Caco-2 (cell line): ENCODE measurements around the gene CHPF2. TPM values are rescaled to one million over a fixed set of nuclear protein-coding genes. Genes with fewer than 3 reads are reported as not detected.

Experiments used
- BruUV-seq: library from RNA; stranded (reverse); fragments of 400-500 nt; replicated peaks from 2 replicates; lab custom pipeline; 2021; lab: Mats Ljungman, UMichigan
- CTCF ChIA-PET: fragments of 300-600 bp; sonication (Branson Sonifier 250); formaldehyde crosslinking; loops from one replicate; lab custom pipeline; 2022; ENCODE audit warnings: antibody characterized with exemption; lab: Charles Lee
- POLR2A ChIA-PET: fragments of 300-600 bp; sonication (Branson Sonifier 250); formaldehyde crosslinking; loops from one replicate; lab custom pipeline; 2022; ENCODE audit warnings: antibody characterized with exemption; lab: Charles Lee
- DNase-seq, 2 experiments: peaks; one replicate each; pipeline versions ENCODE4 v3.0.0 to v3.0.0-alpha.2; 2020 to 2022
- H3K27me3 ChIP-seq: replicated peaks from 2 replicates; pipeline ENCODE4 v1.6.0; 2011; ENCODE audit warnings: low read length; ENCODE audit not compliant: control insufficient read depth, insufficient read depth
- H3K36me3 ChIP-seq: 2 replicates; pipeline ENCODE4 v1.5.1; 2011; ENCODE audit warnings: low read length; ENCODE audit not compliant: control insufficient read depth, insufficient read depth
- H3K4me1 ChIP-seq: fragments of 250-450 bp; sonication (Bioruptor Pico); 2 replicates; pipeline ENCODE4 v1.5.1; 2020; ENCODE audit warnings: mild to moderate bottlenecking
- H3K4me3 ChIP-seq: 2 replicates; pipeline ENCODE4 v1.5.1; 2011; ENCODE audit warnings: low read depth, mild to moderate bottlenecking, control low read depth, low read length
- H3K9me3 ChIP-seq: fragments of 250-450 bp; sonication (Bioruptor Pico); 2 replicates; pipeline ENCODE4 v1.5.1; 2020; ENCODE audit warnings: mild to moderate bottlenecking, moderate library complexity
- H3K27ac Mint-ChIP-seq: one replicate; pipeline ENCODE4 v1.8.0; 2022; ENCODE audit warnings: mixed read lengths; ENCODE audit not compliant: unreplicated experiment
- H3K27me3 Mint-ChIP-seq: one replicate; pipeline ENCODE4 v1.8.0; 2022; ENCODE audit warnings: mixed read lengths; ENCODE audit not compliant: insufficient read depth, unreplicated experiment
- H3K36me3 Mint-ChIP-seq: one replicate; pipeline ENCODE4 v1.8.0; 2022; ENCODE audit warnings: mild to moderate bottlenecking, mixed read lengths; ENCODE audit not compliant: insufficient read depth, unreplicated experiment
- H3K4me1 Mint-ChIP-seq: one replicate; pipeline ENCODE4 v1.8.0; 2022; ENCODE audit warnings: low read depth, mixed read lengths; ENCODE audit not compliant: unreplicated experiment
- H3K4me3 Mint-ChIP-seq: one replicate; pipeline ENCODE4 v1.8.0; 2022; ENCODE audit warnings: mild to moderate bottlenecking, moderate library complexity, mixed read lengths; ENCODE audit not compliant: unreplicated experiment
- H3K9me3 Mint-ChIP-seq: one replicate; pipeline ENCODE4 v1.8.0; 2022; ENCODE audit warnings: mixed read lengths; ENCODE audit not compliant: unreplicated experiment
- CTCF ChIP-seq, 2 experiments: fragments of 200-600 bp in 1 of 2; IDR thresholded peaks; 1 replicate in 1 of 2; 2 replicates in 1 of 2; pipeline versions ENCODE4 v1.5.1 to v1.8.0; 2011 to 2022; ENCODE audit warnings: antibody characterized with exemption in 1 of 2, control low read depth in 1 of 2, inconsistent platforms in 1 of 2, low read depth in 1 of 2, low read length in 1 of 2, mild to moderate bottlenecking in 1 of 2, moderate library complexity in 1 of 2; ENCODE audit not compliant: insufficient read depth in 1 of 2, severe bottlenecking in 1 of 2, unreplicated experiment in 1 of 2
- intact Hi-C: fragments of 100-400 bp; cut with micrococcal nuclease; formaldehyde crosslinking; loops from one replicate; pipeline ENCODE4 v1.10.0; 2022; ENCODE audit not compliant: unreplicated experiment
- total RNA-seq: library from RNA; stranded (reverse); gene quantifications from 2 replicates; pipeline ENCODE4 v1.2.3, GENCODE V29; 2022

CHPF2 gene
- total RNA-seq, 1 experiment from 2014 or later, result 34.0 TPM

GRCh38 chr7:151240942-151241754 is 8.9 kb downstream of the CHPF2 start:
- Mint-ChIP-seq H3K9me3 (no peaks in the 10 kb centered on the region), H3K4me3 (no peak overlapping the region), H3K27me3 (no peaks in the 10 kb centered on the region), H3K36me3 (peaks cover 40% of the 10 kb centered on the region), H3K27ac (no peak overlapping the region), H3K4me1 (peaks cover 13% of the 10 kb centered on the region)
- Histone ChIP-seq H3K27me3 (no peaks in the 10 kb centered on the region), H3K36me3 (no peaks in the 10 kb centered on the region), H3K9me3 (no peaks in the 10 kb centered on the region), H3K4me1 (peaks cover 8% of the 10 kb centered on the region; the same call in 1 of the 2 replicates), H3K4me3 (no peak overlapping the region)
- POLR2A ChIA-PET, result interaction anchor here (0.6 to 1.0 kb wide), 2 partner anchors 14 to 178 kb away, joined by 6 to 8 read pairs; partner anchors contain the start of gene ABCF2
- BruUV-seq, result no TSS peak
- CTCF ChIA-PET, result no interaction called here
- intact Hi-C loops, result no loop called here
- no peak for DNase-seq
- no peak for TF ChIP-seq CTCF (IDR thresholded peaks at IDR 0.05; ENCODE audit: insufficient read depth in 1 of 2, low read depth in 1 of 2, low read length in 1 of 2, severe bottlenecking in 1 of 2, unreplicated experiment in 1 of 2)

GRCh38 chr7:151241755-151242096 is 9.4 kb downstream of the CHPF2 start:
- no peaks in the 10 kb centered on the region for H3K9me3 ChIP-seq
- Mint-ChIP-seq H3K4me1 (peaks cover 13% of the 10 kb centered on the region), H3K27me3 (no peaks in the 10 kb centered on the region), H3K9me3 (no peaks in the 10 kb centered on the region), H3K27ac (no peak overlapping the region), H3K4me3 (no peak overlapping the region), H3K36me3 (peaks cover 34% of the 10 kb centered on the region)
- ChIA-PET CTCF (interaction anchor here (1.2 kb wide), 1 partner anchor 9 kb away, joined by 3 read pairs; the partner anchor contains the start of gene CHPF2), POLR2A (interaction anchor here (0.6 kb wide), 1 partner anchor 179 kb away, joined by 6 read pairs; no protein-coding TSS in a partner anchor)
- H3K27me3 ChIP-seq, result no peaks in the 10 kb centered on the region
- no TSS peak for BruUV-seq
- peaks cover 8% of the 10 kb centered on the region; the same call in 1 of the 2 replicates for H3K4me1 ChIP-seq
- no peak for DNase-seq
- intact Hi-C loops, result no loop called here
- no peaks in the 10 kb centered on the region for H3K36me3 ChIP-seq
- H3K4me3 ChIP-seq, result no peak overlapping the region
- TF ChIP-seq CTCF (IDR thresholded peaks at IDR 0.05; ENCODE audit: insufficient read depth in 1 of 2, low read depth in 1 of 2, low read length in 1 of 2, severe bottlenecking in 1 of 2, unreplicated experiment in 1 of 2), result no peak

DNA sequence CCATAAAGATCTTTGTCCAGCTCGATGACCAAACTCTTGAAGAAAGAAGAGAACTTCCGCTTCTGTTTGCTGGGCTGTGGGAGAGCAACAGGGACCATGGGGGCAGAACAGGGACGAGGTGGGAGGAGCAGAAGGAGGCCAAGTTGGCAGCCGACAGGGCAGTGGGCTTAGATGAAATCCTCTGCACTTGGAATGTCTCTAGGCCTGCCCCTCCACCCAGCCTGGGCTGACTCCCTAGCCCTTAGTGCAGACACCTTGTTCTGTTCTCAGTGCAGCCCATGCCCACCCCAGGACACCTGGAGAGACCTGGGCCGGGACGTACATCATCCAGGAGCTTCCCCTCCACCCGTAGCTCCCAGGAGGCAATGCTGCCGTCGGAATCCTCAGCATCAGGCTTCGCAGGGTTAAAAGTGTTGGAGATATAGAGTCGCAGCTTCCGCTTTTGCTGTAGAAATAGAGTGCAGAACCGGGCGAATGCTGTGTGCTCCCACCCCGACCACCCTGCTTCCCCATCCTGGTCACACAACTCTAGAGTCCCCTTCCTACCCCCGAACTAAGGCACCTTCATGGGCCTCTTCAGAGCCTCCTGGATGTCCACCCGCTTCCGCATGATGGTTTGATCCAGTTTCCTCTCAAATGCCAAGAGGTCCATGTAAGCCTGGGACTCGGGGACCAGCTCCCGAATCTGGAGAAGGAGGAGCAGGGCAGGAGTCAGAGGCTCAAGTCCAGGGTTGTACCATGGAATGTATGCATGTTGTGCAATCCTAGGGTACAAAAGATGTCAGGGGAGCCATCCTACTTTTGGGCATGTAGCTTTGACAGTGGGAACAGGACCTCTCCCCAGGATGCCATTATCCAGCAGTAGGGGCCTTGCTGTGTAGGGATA is 10.1 kb downstream of the CHPF2 start:
- Histone ChIP-seq H3K36me3 (no peaks in the 10 kb centered on the region), H3K9me3 (no peaks in the 10 kb centered on the region), H3K4me1 (peaks cover 8% of the 10 kb centered on the region; the same call in 1 of the 2 replicates), H3K27me3 (no peaks in the 10 kb centered on the region), H3K4me3 (no peak overlapping the region)
- H3K4me3 Mint-ChIP-seq, result no peak overlapping the region
- H3K27ac Mint-ChIP-seq, result no peak overlapping the region
- no TSS peak for BruUV-seq
- ChIA-PET CTCF (interaction anchor here (0.5 to 2.4 kb wide), 4 partner anchors 10 to 119 kb away, joined by 3 to 22 read pairs (median 4); partner anchors contain the start of genes ABCF2 and CHPF2), POLR2A (no interaction called here)
- peaks cover 30% of the 10 kb centered on the region for H3K36me3 Mint-ChIP-seq
- no peak for TF ChIP-seq CTCF (IDR thresholded peaks at IDR 0.05; ENCODE audit: insufficient read depth in 1 of 2, low read depth in 1 of 2, low read length in 1 of 2, severe bottlenecking in 1 of 2, unreplicated experiment in 1 of 2)
- DNase-seq, result no peak
- peaks cover 13% of the 10 kb centered on the region for H3K4me1 Mint-ChIP-seq
- intact Hi-C loops, result no loop called here
- no peaks in the 10 kb centered on the region for H3K27me3 Mint-ChIP-seq
- no peaks in the 10 kb centered on the region for H3K9me3 Mint-ChIP-seq
